ENCODE measurements around the gene KLHDC8A.

- no peak for TF ChIP-seq POLR2A (IDR thresholded peaks at IDR 0.05; ENCODE audit: low read depth)
- TF ChIP-seq, protein P1, sequence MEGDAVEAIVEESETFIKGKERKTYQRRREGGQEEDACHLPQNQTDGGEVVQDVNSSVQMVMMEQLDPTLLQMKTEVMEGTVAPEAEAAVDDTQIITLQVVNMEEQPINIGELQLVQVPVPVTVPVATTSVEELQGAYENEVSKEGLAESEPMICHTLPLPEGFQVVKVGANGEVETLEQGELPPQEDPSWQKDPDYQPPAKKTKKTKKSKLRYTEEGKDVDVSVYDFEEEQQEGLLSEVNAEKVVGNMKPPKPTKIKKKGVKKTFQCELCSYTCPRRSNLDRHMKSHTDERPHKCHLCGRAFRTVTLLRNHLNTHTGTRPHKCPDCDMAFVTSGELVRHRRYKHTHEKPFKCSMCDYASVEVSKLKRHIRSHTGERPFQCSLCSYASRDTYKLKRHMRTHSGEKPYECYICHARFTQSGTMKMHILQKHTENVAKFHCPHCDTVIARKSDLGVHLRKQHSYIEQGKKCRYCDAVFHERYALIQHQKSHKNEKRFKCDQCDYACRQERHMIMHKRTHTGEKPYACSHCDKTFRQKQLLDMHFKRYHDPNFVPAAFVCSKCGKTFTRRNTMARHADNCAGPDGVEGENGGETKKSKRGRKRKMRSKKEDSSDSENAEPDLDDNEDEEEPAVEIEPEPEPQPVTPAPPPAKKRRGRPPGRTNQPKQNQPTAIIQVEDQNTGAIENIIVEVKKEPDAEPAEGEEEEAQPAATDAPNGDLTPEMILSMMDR (IDR thresholded peaks at IDR 0.05), result no peak
Observed at GRCh38 chr1:205303247-205303888, 53.4 kb downstream of the KLHDC8A start.
